A549 (cell line): Measurements from ENCODE around the gene NRXN2.

Experiments used
- POLR2A ChIP-seq: IDR thresholded peaks from 2 replicates; pipeline ENCODE4 v1.6.1; 2012; ENCODE audit warnings: mild to moderate bottlenecking, low read length
- RAD21 ChIP-seq, 2 experiments: fragments of >200 bp in 1 of 2; sonication (Bioruptor Twin) in 1 of 2; formaldehyde crosslinking in 1 of 2; IDR thresholded peaks in 1 of 2; conservative IDR thresholded peaks in 1 of 2; 2 replicates in 1 of 2; 3 replicates in 1 of 2; pipeline ENCODE4 v1.6.1; 2012 to 2018; ENCODE audit warnings: inconsistent platforms in 1 of 2
- ZFP36 ChIP-seq: fragments of 450-650 bp; IDR thresholded peaks from 2 replicates; pipeline ENCODE4 v1.6.1; 2014; ENCODE audit warnings: borderline replicate concordance; ENCODE audit not compliant: partially characterized antibody
- TF ChIP-seq, protein P1 (sequence below): fragments of >200 bp; sonication (Bioruptor Twin); formaldehyde crosslinking; IDR thresholded peaks from 3 replicates; pipeline ENCODE4 v1.5.1; 2016

DNA sequence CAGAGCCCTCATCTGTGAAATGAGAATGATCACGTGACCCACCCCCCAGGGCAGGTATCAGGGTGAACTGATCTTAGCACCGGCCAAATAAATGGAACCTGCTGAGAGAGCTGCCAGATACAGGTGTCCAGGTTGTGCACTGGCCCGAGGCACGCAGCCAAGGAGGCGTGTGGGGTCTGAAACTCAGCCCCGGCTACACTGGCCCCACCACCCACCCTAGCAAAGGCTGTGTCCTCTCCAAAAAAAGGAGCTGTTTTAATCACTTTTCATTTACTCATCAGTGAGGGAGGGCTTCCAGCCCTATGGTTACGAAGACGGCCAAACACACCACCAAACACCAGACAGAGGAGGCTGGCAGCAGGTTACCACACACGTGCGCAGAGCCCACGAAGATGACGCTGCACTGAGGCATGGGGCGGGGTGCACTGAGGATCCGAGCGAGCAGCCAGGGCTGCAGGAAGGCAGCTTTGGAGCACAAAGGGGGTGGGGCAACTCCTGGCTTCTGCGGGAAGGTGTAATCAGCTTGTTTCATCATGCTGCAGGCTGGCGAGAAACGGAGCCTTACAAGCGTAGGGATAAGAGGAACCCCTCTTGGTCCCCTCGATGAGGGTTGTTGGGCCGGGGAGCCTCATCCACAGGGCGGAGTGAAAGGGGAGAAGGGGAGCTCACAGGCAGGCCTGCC lies 151.4 kb downstream of the NRXN2 start:
- TF ChIP-seq ZFP36 (no peak), RAD21 (conservative IDR thresholded peaks at IDR 0.05 in 1 of 2, IDR thresholded peaks at IDR 0.05 in 1 of 2) (no peak), POLR2A (no peak)
- TF ChIP-seq, protein P1, sequence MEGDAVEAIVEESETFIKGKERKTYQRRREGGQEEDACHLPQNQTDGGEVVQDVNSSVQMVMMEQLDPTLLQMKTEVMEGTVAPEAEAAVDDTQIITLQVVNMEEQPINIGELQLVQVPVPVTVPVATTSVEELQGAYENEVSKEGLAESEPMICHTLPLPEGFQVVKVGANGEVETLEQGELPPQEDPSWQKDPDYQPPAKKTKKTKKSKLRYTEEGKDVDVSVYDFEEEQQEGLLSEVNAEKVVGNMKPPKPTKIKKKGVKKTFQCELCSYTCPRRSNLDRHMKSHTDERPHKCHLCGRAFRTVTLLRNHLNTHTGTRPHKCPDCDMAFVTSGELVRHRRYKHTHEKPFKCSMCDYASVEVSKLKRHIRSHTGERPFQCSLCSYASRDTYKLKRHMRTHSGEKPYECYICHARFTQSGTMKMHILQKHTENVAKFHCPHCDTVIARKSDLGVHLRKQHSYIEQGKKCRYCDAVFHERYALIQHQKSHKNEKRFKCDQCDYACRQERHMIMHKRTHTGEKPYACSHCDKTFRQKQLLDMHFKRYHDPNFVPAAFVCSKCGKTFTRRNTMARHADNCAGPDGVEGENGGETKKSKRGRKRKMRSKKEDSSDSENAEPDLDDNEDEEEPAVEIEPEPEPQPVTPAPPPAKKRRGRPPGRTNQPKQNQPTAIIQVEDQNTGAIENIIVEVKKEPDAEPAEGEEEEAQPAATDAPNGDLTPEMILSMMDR, result no peak
